ENCODE measurements around the gene GPR39. TPM values are rescaled to one million over a fixed set of nuclear protein-coding genes. Genes with fewer than 3 reads are reported as not detected.

GPR39 gene
- total RNA-seq, 1 experiment from 2014 or later, result 9.0 TPM

- no peak overlapping the region for H3K27ac ChIP-seq (ENCODE audit: low read length)
- H3K27me3 ChIP-seq (ENCODE audit: control insufficient read depth, insufficient read depth, low read length), result no peaks in the 10 kb centered on the region
- in situ Hi-C loops (cut with HindIII; ENCODE audit: low pct_unique_long_range_greater_than_20kb, low sequenced_read_pairs) (no loop called here), intact Hi-C loops (cut with micrococcal nuclease; ENCODE audit: unreplicated experiment) (no loop called here)
- H3K4me3 ChIP-seq (ENCODE audit: low read depth in 2 of 2, low read length in 2 of 2), result no peak overlapping the region
- ATAC-seq (no peak), DNase-seq (ENCODE audit: low read depth, low spot score) (no peak)
- ChIA-PET CTCF (no interaction called here), POLR2A (no interaction called here)
- no peaks in the 10 kb centered on the region for H3K36me3 ChIP-seq (ENCODE audit: control insufficient read depth, insufficient read depth, low read length)
- no peaks in the 10 kb centered on the region for H3K4me1 ChIP-seq (ENCODE audit: control insufficient read depth, insufficient read depth, low read length)
- H3K9me3 ChIP-seq (ENCODE audit: control insufficient read depth, insufficient read depth, low read depth, low read length), result peaks cover 29% of the 10 kb centered on the region; the same call in 1 of the 2 replicates
- TF ChIP-seq CTCF (IDR thresholded peaks at IDR 0.05) (no peak), SIN3A (IDR thresholded peaks at IDR 0.05; ENCODE audit: borderline replicate concordance, insufficient read depth, low read depth, low read length) (no peak), POLR2AphosphoS5 (IDR thresholded peaks at IDR 0.05; ENCODE audit: low read depth, low read length) (no peak), TCF7L2 (IDR thresholded peaks at IDR 0.05; ENCODE audit: low read depth, low read length) (no peak)
- TF ChIP-seq, protein P1, sequence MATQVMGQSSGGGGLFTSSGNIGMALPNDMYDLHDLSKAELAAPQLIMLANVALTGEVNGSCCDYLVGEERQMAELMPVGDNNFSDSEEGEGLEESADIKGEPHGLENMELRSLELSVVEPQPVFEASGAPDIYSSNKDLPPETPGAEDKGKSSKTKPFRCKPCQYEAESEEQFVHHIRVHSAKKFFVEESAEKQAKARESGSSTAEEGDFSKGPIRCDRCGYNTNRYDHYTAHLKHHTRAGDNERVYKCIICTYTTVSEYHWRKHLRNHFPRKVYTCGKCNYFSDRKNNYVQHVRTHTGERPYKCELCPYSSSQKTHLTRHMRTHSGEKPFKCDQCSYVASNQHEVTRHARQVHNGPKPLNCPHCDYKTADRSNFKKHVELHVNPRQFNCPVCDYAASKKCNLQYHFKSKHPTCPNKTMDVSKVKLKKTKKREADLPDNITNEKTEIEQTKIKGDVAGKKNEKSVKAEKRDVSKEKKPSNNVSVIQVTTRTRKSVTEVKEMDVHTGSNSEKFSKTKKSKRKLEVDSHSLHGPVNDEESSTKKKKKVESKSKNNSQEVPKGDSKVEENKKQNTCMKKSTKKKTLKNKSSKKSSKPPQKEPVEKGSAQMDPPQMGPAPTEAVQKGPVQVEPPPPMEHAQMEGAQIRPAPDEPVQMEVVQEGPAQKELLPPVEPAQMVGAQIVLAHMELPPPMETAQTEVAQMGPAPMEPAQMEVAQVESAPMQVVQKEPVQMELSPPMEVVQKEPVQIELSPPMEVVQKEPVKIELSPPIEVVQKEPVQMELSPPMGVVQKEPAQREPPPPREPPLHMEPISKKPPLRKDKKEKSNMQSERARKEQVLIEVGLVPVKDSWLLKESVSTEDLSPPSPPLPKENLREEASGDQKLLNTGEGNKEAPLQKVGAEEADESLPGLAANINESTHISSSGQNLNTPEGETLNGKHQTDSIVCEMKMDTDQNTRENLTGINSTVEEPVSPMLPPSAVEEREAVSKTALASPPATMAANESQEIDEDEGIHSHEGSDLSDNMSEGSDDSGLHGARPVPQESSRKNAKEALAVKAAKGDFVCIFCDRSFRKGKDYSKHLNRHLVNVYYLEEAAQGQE (IDR thresholded peaks at IDR 0.05; ENCODE audit: insufficient read depth in 1 of 2, low read depth in 2 of 2, low read length in 1 of 2), result no peak
- BruUV-seq (replicated peaks), result no TSS peak
These were observed 44.2 kb downstream of the GPR39 start for GRCh38 chr2:132460781-132461180.

DNA sequence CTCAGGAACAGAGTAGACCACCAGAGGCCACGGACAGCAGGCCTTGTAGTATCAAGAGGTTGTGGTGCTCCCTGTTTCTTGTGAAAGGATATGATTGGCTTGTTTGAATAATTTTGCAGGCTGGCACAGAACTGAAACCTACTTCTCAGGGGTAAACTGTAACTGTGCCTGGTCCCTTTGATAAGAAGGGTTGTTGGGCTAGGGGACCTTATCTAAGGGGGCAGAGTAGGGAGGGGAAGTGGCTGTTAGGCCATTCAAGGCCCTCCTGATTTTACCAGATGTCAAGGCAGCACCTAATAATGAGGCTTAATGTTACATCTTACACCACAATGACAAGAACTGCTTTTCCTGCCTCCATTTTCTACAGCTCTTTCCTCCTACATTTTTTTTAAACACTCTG lies 45.6 kb downstream of the GPR39 start:
- in situ Hi-C loops (cut with HindIII; ENCODE audit: low pct_unique_long_range_greater_than_20kb, low sequenced_read_pairs), result no loop called here

More for the DNA sequence above, 45.6 kb downstream of the GPR39 start:
- Histone ChIP-seq H3K27me3 (ENCODE audit: control insufficient read depth, insufficient read depth, low read length) (no peaks in the 10 kb centered on the region), H3K4me3 (ENCODE audit: low read depth in 2 of 2, low read length in 2 of 2) (no peak overlapping the region), H3K36me3 (ENCODE audit: control insufficient read depth, insufficient read depth, low read length) (no peaks in the 10 kb centered on the region), H3K27ac (ENCODE audit: low read length) (no peak overlapping the region), H3K4me1 (ENCODE audit: control insufficient read depth, insufficient read depth, low read length) (no peaks in the 10 kb centered on the region), H3K9me3 (ENCODE audit: control insufficient read depth, insufficient read depth, low read depth, low read length) (peaks cover 40% of the 10 kb centered on the region; the same call in 1 of the 2 replicates)
- ChIA-PET CTCF (no interaction called here), POLR2A (no interaction called here)
- intact Hi-C loops (cut with micrococcal nuclease; ENCODE audit: unreplicated experiment), result no loop called here
- TF ChIP-seq CTCF (IDR thresholded peaks at IDR 0.05), result no peak
- no peak for TF ChIP-seq TCF7L2 (IDR thresholded peaks at IDR 0.05; ENCODE audit: low read depth, low read length)
- TF ChIP-seq SIN3A (IDR thresholded peaks at IDR 0.05; ENCODE audit: borderline replicate concordance, insufficient read depth, low read depth, low read length), result no peak
- TF ChIP-seq, protein P1 (IDR thresholded peaks at IDR 0.05; ENCODE audit: insufficient read depth in 1 of 2, low read depth in 2 of 2, low read length in 1 of 2), result no peak
- no peak for TF ChIP-seq POLR2AphosphoS5 (IDR thresholded peaks at IDR 0.05; ENCODE audit: low read depth, low read length)
- no peak for ATAC-seq
- no peak for DNase-seq (ENCODE audit: low read depth, low spot score)
- BruUV-seq (replicated peaks), result no TSS peak

Measured in Panc1 (cell line).